CD4-positive, CD25-positive, alpha-beta regulatory T cell (primary cell): ENCODE results near the gene CFAP141. TPM values are rescaled to one million over a fixed set of nuclear protein-coding genes. Genes with fewer than 3 reads are reported as not detected.
A peak's percentile ranks its signal among the peaks of the same experiment; 100 is the strongest.

Experiments
- ATAC-seq, 2 donors: fragments of 150-1000 bp; cut with Tn5 transposase; one replicate each; pipeline ENCODE4 v1.10.0; 2021; ENCODE audit warnings: low read depth in 2 of 2, moderate number of reproducible peaks in 2 of 2, moderate library complexity in 1 of 2
- DNase-seq, 3 donors: peaks; one replicate each; pipeline versions ENCODE4 v3.0.0 to v3.0.0-alpha.2; 2012 to 2022; ENCODE audit warnings: mixed read lengths in 1 of 3
- H3K27ac ChIP-seq: one replicate; pipeline ENCODE4 v1.7.0; 2013; ENCODE audit warnings: mild to moderate bottlenecking, low read length; ENCODE audit not compliant: insufficient read depth, poor library complexity, severe bottlenecking
- H3K27me3 ChIP-seq: one replicate; pipeline ENCODE4 v1.7.0; 2013; ENCODE audit warnings: low read length; ENCODE audit not compliant: control insufficient read depth, insufficient read depth
- H3K36me3 ChIP-seq: one replicate; pipeline ENCODE4 v1.7.0; 2013; ENCODE audit warnings: mild to moderate bottlenecking, low read length, moderate library complexity; ENCODE audit not compliant: control insufficient read depth, insufficient read depth
- H3K4me1 ChIP-seq: 2 replicates; pipeline ENCODE4 v1.7.0; 2013; ENCODE audit warnings: mild to moderate bottlenecking, low read length; ENCODE audit not compliant: insufficient read depth, control insufficient read depth, poor library complexity, severe bottlenecking
- H3K4me3 ChIP-seq: one replicate; pipeline ENCODE4 v1.7.0; 2013; ENCODE audit warnings: low read depth, mild to moderate bottlenecking, low read length, moderate library complexity
- H3K9me3 ChIP-seq, 2 experiments: 1 replicate in 1 of 2; 2 replicates in 1 of 2; pipeline ENCODE4 v1.7.0; 2013; ENCODE audit warnings: low read length in 2 of 2, mild to moderate bottlenecking in 1 of 2, moderate library complexity in 1 of 2; ENCODE audit not compliant: control insufficient read depth in 2 of 2
- H3K27ac Mint-ChIP-seq, 3 donors: one replicate each; pipeline ENCODE4 v1.8.0; 2020 to 2022; ENCODE audit warnings: mild to moderate bottlenecking in 3 of 3, mixed read lengths in 3 of 3, moderate library complexity in 2 of 3
- H3K27me3 Mint-ChIP-seq: one replicate; pipeline ENCODE4 v1.8.0; 2022; ENCODE audit warnings: mild to moderate bottlenecking, mixed read lengths
- H3K36me3 Mint-ChIP-seq: one replicate; pipeline ENCODE4 v1.8.0; 2020; ENCODE audit warnings: mixed read lengths
- H3K4me1 Mint-ChIP-seq, 4 donors: one replicate each; pipeline ENCODE4 v1.8.0; 2020 to 2022; ENCODE audit warnings: mixed read lengths in 4 of 4, mild to moderate bottlenecking in 1 of 4
- H3K4me3 Mint-ChIP-seq, 4 donors: one replicate each; pipeline ENCODE4 v1.8.0; 2020 to 2022; ENCODE audit warnings: mild to moderate bottlenecking in 4 of 4, mixed read lengths in 4 of 4, moderate library complexity in 3 of 4
- H3K9me3 Mint-ChIP-seq, 7 donors: one replicate each; pipeline ENCODE4 v1.8.0; 2020 to 2022; ENCODE audit warnings: mixed read lengths in 7 of 7, mild to moderate bottlenecking in 3 of 7, moderate library complexity in 2 of 7
- polyA plus RNA-seq, 4 donors: library from polyadenylated mRNA; unstranded; fragments of 300-500 nt; fragmentation: Illumina TruSeq; gene quantifications; one replicate each; pipeline ENCODE4 v1.2.3, GENCODE V29; 2021
- total RNA-seq: library from RNA; stranded (reverse); gene quantifications from one replicate; pipeline ENCODE4 v1.2.3, GENCODE V29; 2022

Gene CFAP141
- total and polyA plus RNA-seq, 5 donors from 2014 or later = not detected

GRCh38 chr1:154154534-154155191, 51.5 kb downstream of the CFAP141 start, which contains the start of gene NUP210L:
Gene NUP210L, minus strand, starts transcription at chr1:154155073.
- peaks cover 0 to under 1% of the 10 kb centered on the region in 2 experiments for H3K9me3 ChIP-seq
- peak within 1 kb of the TSS; percentile 89 to 91 (median 91) for H3K27ac Mint-ChIP-seq
- DNase-seq (no peak), ATAC-seq (no peak)
- H3K4me3 ChIP-seq = peak within 1 kb of the TSS; percentile 24
- peaks cover 37 to 67% (median 47%) of the 10 kb centered on the region in 4 donors for H3K4me1 Mint-ChIP-seq
- H3K27ac ChIP-seq = peak within 1 kb of the TSS; percentile 78
- peaks cover 28% of the 10 kb centered on the region for H3K36me3 ChIP-seq
- H3K4me1 ChIP-seq = peaks cover 52% of the 10 kb centered on the region
- no peaks in the 10 kb centered on the region for H3K27me3 ChIP-seq
- peaks cover 0 to 7% (median 0%) of the 10 kb centered on the region in 7 donors for H3K9me3 Mint-ChIP-seq
- peaks cover 37% of the 10 kb centered on the region for H3K36me3 Mint-ChIP-seq
- peak within 1 kb of the TSS in 3 of 4 donors; percentile 18 to 56 (median 48) for H3K4me3 Mint-ChIP-seq
- no peaks in the 10 kb centered on the region for H3K27me3 Mint-ChIP-seq

GRCh38 chr1:154154053-154154452, 52.1 kb downstream of the CFAP141 start:
- H3K27ac Mint-ChIP-seq = peak overlapping the region; percentile 85 to 91 (median 91)
- peaks cover 30 to 61% (median 41%) of the 10 kb centered on the region in 4 donors for H3K4me1 Mint-ChIP-seq
- H3K4me3 Mint-ChIP-seq = peak overlapping the region in 1 of 4 donors; percentile 18
- no peak overlapping the region for H3K4me3 ChIP-seq
- H3K36me3 Mint-ChIP-seq = peaks cover 31% of the 10 kb centered on the region
- H3K9me3 ChIP-seq = no peaks in the 10 kb centered on the region
- H3K27me3 Mint-ChIP-seq = no peaks in the 10 kb centered on the region
- peak overlapping the region; percentile 78 for H3K27ac ChIP-seq
- DNase-seq = no peak
- peaks cover 0 to 4% (median 0%) of the 10 kb centered on the region in 7 donors for H3K9me3 Mint-ChIP-seq
- peaks cover 22% of the 10 kb centered on the region for H3K36me3 ChIP-seq
- H3K4me1 ChIP-seq = peaks cover 46% of the 10 kb centered on the region
- no peak for ATAC-seq
- H3K27me3 ChIP-seq = no peaks in the 10 kb centered on the region

GRCh38 chr1:154151311-154151710, 54.8 kb downstream of the CFAP141 start:
- H3K36me3 Mint-ChIP-seq = peaks cover 16% of the 10 kb centered on the region
- H3K27me3 Mint-ChIP-seq = no peaks in the 10 kb centered on the region
- H3K4me3 Mint-ChIP-seq = no peak overlapping the region
- Histone ChIP-seq H3K4me1 (peaks cover 23% of the 10 kb centered on the region), H3K27me3 (no peaks in the 10 kb centered on the region), H3K27ac (no peak overlapping the region), H3K9me3 (no peaks in the 10 kb centered on the region), H3K4me3 (no peak overlapping the region), H3K36me3 (peaks cover 14% of the 10 kb centered on the region)
- DNase-seq = no peak
- peak overlapping the region in 2 of 3 donors; percentile 69 to 75 for H3K27ac Mint-ChIP-seq
- H3K9me3 Mint-ChIP-seq = no peaks in the 10 kb centered on the region
- H3K4me1 Mint-ChIP-seq = peaks cover 17 to 37% (median 24%) of the 10 kb centered on the region in 4 donors
- ATAC-seq = no peak

Other genes with a start within 250 kb of the CFAP141 start
- 145 TPM for gene CRTC2, start 247.7 kb downstream of the CFAP141 start, total RNA-seq
- gene CRTC2, start 247.7 kb downstream of the CFAP141 start, polyA plus RNA-seq = 10 to 100 TPM; 13.6 to 32.6 (median 26.0) TPM
- 15.8 TPM for gene SLC39A1, start 242.8 kb downstream of the CFAP141 start, total RNA-seq
- gene SLC39A1, start 242.8 kb downstream of the CFAP141 start, polyA plus RNA-seq = 10 to 100 TPM; 30.4 to 42.1 (median 35.8) TPM
- 2.5 TPM for gene CREB3L4, start 238.4 kb downstream of the CFAP141 start, total RNA-seq
- gene CREB3L4, start 238.4 kb downstream of the CFAP141 start, polyA plus RNA-seq = 1 to 10 TPM in 3 of 4 donors, under 1 TPM in 1; 0.90 to 5.4 (median 3.3) TPM
- gene JTB, start 228.7 kb downstream of the CFAP141 start, total RNA-seq = 93.8 TPM
- gene JTB, start 228.7 kb downstream of the CFAP141 start, polyA plus RNA-seq = 100 to 1,000 TPM; 334 to 378 (median 356) TPM
- gene RAB13, start 220.0 kb downstream of the CFAP141 start, total RNA-seq = 0.57 TPM
- not detected for gene RAB13, start 220.0 kb downstream of the CFAP141 start, polyA plus RNA-seq
- gene RPS27, start 215.6 kb downstream of the CFAP141 start, total RNA-seq = 4,265 TPM
- over 10,000 TPM; 16,500 to 24,850 (median 17,978) TPM for gene RPS27, start 215.6 kb downstream of the CFAP141 start, polyA plus RNA-seq
- gene NUP210L, start 51.3 kb downstream of the CFAP141 start, total RNA-seq = 0.10 TPM
- under 1 TPM in 2 of 4 donors, not detected in 2; 0.02 to 0.17 TPM for gene NUP210L, start 51.3 kb downstream of the CFAP141 start, polyA plus RNA-seq
- 412 TPM for gene TPM3, start 14.2 kb downstream of the CFAP141 start, total RNA-seq
- gene TPM3, start 14.2 kb downstream of the CFAP141 start, polyA plus RNA-seq = 1,000 to 10,000 TPM in 1 of 4 donors, 100 to 1,000 TPM in 3; 780 to 1,027 (median 844) TPM
- gene UBAP2L, start 14.6 kb upstream of the CFAP141 start, total RNA-seq = 194 TPM
- 10 to 100 TPM; 40.8 to 53.0 (median 46.0) TPM for gene UBAP2L, start 14.6 kb upstream of the CFAP141 start, polyA plus RNA-seq
- 60.2 TPM for gene HAX1, start 66.3 kb upstream of the CFAP141 start, total RNA-seq
- gene HAX1, start 66.3 kb upstream of the CFAP141 start, polyA plus RNA-seq = 100 to 1,000 TPM; 166 to 213 (median 194) TPM
- gene AQP10, start 114.8 kb upstream of the CFAP141 start, total RNA-seq = 0.81 TPM
- gene AQP10, start 114.8 kb upstream of the CFAP141 start, polyA plus RNA-seq = not detected
- 267 TPM for gene ATP8B2, start 119.2 kb upstream of the CFAP141 start, total RNA-seq
- 100 to 1,000 TPM in 2 of 4 donors, 10 to 100 TPM in 2; 76.0 to 127 (median 104) TPM for gene ATP8B2, start 119.2 kb upstream of the CFAP141 start, polyA plus RNA-seq
- 135 TPM for gene IL6R, start 199.0 kb upstream of the CFAP141 start, total RNA-seq
- 10 to 100 TPM; 54.5 to 84.4 (median 62.2) TPM for gene IL6R, start 199.0 kb upstream of the CFAP141 start, polyA plus RNA-seq